GM21367 (cell line): ENCODE results near the gene ENPP6.
"Not testable (repeated sequence)": the region's sequence is repeated elsewhere in the genome, so short reads cannot be mapped to it uniquely, and the experiment has no call there.

Source experiments
- ATAC-seq: cut with Tn5 transposase; IDR thresholded peaks from one replicate; pipeline ENCODE4 v1.9.1; 2021; ENCODE audit not compliant: unreplicated experiment

The ENPP6 gene

DNA sequence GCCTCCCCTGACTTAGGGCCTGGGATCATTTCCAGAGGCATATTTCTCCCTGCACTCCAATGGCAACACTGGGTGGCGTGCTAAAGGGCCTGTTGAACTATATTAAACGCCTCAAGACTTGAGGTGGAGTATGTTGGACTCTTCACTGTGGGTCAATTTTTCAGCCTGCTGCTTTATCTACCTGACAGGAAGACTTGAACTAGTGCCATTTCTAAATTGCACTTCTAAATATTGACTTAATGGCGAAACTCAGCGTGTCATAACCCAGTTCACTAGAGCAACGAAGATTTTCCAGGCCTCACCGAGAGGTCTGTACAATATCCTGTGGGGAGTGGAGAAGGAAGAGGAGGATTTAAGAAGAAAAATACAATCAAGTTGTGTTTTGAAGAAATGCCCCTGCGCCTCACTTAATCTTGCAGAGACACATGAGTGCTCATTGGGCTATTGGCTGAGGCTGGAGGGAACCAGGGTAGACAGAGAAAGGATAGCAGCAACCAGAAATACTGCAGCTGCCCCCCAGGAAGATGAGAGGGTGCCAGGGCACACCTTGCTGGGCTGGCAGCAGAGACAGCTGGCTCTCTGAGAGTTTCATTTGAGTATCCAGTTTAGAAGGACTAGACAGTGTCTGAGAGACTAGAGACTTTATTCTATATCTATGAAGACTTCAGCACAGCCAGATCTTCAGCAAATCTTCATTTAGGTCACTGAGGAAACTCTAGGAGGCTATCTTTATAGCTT lies 67.4 kb downstream of the ENPP6 start:
- ATAC-seq = no peak

DNA sequence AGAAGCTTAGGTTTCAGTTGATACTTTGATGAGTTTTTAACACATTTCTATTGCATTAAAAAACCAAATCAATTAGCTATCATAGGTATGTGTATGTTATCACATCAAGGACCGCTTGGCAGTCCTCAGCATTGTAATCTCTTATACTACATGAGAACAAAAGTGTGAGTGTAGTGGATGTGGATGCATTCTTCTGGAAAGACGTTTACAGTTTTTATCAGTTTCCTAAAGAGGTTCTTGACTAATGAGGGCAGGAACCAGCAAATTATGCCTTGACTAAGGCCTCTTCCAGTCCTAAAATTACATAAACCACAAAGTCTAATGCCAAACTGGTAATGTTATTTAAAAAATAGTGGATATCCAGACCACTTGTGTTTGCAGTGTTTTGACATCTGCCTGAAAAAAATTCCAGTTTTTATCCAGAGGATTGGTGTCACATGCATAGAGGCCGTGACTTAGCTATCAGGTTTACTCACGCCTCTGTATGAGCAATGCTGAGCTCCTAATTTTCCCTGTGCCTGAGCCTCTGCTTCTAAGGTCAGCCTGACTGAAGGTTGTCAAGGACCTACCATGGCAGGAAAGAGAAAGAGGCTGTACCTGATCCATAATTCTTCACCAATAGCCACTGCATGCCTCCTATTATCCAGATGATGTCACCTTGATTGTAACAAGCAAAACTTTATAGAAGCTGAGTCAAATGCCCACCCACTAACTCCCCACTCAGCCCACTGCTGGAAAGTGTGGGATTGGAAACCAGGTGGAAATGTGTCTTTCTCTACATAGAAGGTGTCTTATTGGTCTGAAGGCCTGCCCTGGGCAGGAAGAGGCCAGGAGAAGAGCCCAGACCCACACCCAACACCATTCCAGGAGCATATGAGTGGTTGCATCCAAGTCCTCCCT lies 68.7 kb downstream of the ENPP6 start:
- ATAC-seq = no peak

DNA sequence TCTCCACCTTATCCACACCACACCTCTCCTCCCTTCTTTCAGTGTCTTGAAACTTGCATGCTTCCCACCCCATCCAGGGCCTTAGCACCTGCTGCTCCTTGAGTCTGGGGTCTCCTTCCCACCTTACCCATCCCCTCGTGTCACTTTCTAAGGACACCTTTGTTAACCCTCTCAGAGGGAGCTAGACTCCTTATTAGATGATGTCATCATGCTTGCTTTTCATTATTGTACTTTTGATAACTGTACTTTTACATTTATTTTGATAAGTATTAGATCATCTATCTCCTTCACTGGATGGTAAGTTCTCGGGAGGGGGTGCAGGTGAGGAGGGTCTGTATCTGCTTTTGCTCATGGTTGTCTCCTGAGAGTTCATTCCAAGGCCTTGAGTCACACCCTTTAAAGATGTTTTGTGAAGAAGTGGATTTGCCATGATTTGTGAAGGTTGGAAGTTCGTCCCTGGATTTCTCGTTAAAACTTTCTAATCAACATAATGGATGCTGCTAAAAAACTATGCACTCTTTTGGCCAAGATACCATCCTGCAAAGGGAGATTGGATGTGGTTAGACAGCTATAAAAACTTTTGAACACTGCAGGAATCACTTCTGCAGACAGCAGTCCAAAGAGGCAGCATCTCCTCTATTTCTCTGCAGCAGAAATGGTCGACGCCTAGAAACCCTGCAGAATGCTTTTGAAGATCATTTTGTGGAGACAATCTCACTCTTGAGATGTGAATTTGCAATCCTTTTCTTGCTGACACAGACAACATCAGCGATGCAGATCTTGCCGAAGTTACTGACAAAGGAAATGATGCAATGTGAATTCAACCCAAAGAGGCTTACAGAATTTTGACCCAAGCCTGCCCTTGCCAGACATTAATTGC lies 69.6 kb downstream of the ENPP6 start:
- ATAC-seq = no peak

DNA sequence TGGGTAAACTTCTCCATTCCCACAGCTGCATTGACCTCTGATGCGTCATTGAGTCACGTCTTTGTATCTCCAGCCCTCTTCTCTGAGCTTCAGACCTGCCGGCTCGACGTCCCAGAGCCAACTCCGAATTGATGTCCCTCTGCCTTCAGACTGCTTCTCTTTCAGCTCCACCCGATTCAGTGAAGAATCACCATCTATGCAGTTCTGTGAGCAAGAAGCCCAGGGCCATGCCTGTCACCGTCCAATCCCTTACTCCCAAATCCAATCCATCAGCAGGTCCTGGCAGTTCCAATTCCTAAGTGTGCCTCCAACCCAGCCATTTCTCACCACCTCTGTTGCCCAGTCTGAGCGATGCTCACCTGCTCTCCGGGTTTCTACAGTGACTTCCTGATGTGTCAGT lies 70.7 kb downstream of the ENPP6 start:
- ATAC-seq = no peak

DNA sequence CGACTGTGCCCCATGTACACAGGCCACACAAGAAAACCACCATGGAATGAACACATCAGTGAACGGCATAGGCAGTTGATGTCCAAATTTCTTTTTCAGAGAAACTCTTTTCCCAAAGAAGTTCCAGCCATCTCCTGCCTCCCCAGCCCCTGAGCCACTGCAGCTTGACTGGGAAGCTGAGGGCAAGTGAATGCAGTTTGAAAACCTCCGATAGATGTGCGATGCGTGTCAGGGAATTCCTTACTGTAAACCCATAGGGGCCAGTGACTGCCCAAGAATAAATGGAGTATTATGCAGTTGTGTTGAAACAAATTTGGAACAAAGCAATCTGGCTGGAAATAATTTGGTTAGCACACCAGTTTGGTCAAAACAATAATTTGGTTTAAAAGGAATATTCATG lies 72.1 kb downstream of the ENPP6 start:
- no peak for ATAC-seq

DNA sequence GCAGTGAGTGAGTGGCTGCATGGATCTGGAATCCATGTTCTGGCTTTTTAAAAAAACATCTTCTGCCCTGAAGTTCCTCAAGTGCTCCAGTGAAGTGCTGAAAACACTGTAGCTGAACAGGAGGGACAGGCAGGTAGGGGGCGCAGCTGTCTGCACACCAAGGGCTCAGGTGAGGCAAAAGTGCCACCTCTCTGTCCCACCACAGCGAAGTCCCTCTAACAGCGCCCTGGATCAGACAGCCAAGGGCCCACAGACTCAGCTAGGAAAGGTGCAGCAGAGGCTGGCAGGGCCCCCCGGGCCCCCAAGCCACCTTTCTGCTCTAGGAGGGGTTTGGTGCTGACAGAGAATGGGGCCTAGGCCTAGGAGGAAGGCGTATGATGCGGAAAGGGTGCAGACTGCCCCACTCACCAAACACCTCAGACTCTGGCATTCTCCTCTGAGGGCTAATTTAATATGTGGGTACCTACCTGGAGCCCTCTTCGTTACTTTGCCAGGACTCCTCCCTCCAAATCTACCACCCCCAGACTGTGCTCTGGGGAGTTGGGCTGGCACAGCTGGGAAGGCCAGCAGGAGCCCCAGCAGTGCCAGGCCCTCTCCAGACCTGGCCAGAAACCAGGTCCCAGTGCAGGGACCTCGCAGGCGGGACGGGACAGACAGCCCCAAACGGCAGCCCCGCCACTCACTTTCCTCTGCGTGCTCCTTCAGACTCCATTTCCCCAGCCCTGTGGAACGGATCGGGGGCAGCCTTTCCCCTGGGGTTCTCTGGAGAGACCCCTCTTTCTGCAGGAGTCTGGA lies 73.7 kb downstream of the ENPP6 start:
- no peak for ATAC-seq

DNA sequence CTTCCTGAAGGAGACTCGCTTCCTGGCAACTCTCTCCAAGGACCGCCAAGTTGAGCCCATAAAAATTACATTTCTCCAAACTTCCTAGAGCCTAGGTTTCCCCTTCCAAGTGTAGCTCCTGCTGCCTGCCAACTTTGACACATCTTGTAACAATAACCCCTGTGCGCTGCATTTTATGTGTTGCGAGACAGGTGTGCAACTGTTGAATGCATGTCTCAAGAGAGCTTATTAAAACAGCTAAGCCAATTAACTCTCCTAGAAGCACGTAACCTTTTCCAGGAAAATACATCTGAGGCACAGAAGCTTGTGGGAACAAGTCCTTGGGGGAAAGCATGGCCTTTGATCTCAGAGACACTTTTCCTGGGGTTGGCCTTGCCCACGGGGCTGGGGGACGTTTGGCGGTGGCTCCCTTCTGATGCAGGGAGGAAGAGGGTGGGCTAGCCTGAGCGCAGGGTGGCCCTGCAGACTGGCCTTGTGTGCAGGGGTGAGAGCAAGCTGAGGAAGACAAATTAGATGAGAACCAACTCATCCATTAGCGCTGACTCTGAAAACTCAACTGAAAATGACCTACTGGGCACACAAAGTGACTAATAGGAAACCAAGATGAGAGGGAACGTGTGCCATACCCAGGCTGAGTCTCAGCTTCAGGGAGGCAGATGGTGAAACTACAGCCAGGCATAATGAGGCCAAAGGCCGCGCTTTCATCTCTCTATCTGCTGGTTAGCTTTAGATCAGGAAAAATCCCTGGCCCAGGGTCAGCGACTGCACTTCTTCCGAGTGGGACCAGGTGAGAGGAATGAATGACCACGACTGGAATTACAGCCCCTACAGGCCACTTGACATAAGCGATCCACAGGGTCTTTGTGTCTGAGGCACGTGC lies 75.3 kb downstream of the ENPP6 start:
- ATAC-seq = no peak

DNA sequence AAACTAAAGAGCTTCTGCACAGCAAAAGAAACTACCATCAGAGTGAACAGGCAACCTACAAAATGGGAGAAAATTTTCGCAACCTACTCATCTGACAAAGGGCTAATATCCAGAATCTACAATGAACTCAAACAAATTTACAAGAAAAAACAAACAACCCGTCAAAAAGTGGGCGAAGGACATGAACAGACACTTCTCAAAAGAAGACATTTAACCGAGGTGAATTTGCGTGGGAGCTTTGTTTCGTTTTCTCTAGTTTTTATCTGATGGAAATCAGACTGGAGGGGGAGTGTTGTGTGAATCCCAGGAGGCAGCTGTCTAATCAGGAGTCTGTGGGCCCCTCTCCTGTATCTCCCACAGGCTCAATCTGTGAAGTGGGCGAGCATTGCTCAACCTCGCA lies 76.8 kb downstream of the ENPP6 start:
- not testable (repeated sequence) for ATAC-seq

DNA sequence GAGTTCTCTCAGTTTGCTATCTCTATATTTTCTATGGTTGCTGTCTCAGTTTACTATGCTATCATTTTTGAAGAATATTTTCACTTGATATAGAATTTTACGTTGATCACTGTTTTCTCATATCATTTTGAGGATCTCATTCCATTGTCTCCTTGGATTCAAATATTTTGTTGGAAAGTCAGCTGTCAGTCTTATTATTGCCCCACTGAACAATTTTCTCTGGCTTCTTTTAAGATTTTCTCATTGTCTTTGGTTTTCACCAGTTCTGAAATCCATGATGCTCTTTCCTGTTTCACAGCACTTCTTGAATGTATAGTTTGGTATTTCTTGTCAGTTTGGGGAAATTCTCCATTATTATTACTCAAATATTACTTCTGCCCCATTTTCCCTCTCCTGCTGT lies 81.1 kb downstream of the ENPP6 start:
- no peak for ATAC-seq

DNA sequence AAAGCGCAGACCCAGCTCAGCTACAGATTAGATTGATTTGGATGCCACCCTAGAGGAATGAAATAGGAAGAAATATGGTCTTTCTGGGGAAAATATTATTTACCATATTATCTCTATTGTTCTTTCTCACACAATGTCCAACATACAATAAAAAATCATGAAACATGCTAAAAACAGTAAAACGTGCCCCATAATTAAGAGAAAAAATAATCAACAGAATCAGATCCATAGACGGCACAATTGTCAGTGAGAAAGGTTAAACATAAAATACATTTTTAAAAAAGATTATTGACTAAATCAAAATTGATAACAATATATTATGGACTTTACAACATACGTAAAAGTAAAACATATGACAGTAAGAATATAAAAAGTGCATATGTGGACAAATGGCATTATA lies 90.9 kb downstream of the ENPP6 start:
- no peak for ATAC-seq

DNA sequence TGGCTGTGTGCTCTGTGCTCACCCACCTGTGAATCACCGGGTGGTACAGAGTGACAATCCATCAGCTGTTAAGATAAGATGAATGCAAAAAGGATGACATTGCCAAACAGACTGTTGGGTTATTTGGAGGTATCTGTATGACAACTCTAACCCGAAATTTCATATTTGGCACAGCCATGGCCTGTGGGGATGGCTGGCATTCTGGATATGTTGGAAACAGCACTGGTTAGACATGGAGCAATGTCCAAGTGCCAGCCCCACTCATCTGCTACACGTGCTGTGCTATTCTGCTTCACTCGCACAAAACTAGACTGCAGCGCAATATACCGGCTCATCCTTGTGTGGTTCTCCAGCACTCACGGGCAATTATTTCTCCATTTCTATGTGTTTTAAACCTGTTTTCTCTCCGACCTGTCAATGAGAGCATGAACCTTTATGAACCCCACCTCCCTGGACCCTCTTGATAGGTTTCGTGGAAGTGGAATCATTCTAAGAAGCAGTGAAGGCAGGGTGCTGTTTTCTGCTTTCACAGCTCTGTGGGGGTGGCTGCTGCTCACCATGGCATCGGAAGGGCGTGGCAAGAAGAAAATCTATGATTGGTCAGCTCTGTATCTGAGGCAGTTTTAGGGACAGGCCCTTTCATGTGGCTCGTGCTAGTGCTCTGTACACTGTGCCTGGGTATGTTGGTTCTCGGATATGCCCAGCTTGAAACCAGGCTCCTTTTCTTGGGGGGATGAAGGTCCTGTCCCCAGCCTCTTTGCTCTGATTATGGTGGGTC lies 94.9 kb downstream of the ENPP6 start:
- ATAC-seq = no peak

DNA sequence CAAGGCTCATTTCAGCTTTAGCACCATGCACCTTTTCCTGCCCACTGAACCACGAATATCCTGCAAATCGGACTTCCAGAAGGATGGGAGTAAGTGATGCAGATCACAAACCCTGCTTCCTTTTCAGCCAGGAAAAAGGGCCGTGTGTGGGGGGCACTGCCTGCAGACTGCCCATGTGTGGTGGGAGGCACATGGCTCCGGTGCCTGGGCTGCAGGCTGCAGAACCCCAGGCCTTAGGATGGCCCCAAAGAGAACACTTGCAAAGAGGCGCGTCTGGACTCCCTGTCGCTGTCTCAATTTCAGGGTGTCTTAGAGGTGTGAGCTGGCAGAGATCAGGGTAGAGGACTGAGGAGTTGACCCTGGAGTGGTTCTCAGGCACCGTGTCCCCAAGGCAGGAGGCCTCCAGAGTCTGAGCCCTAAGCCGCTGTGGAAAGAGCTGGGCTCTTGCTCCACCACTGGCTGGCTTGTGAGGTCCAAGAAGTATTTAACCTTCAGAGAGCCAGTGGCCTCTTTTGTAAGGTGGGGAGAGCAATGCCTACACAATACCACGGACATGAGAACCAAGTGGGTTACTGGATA lies 97.0 kb downstream of the ENPP6 start:
- ATAC-seq = no peak

DNA sequence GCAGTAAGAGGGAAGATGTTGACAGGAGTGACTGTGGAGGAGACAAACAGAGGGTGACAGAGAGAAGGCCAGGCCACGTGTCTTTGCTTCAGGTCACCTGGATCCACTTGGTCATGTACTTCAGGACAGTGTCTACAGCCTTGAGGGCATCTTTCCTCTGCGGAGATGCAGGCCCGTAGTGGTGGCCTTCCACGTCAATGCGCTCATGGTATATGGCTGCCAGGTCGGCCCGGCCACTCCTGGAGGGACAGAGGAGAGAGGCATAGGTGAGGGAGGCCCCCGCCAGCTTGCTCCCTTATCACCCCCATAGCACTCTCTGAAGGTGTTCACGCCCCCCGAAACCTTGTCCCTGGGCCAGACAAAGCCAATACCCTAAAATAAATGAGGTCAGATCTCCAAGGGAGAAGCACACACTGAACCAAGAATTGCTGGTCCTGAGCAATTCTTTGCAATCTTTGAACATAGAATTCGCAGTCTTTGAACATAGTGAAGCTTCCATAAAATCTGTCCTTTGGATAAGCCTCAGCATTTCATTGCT lies 99.9 kb downstream of the ENPP6 start:
- ATAC-seq = no peak

DNA sequence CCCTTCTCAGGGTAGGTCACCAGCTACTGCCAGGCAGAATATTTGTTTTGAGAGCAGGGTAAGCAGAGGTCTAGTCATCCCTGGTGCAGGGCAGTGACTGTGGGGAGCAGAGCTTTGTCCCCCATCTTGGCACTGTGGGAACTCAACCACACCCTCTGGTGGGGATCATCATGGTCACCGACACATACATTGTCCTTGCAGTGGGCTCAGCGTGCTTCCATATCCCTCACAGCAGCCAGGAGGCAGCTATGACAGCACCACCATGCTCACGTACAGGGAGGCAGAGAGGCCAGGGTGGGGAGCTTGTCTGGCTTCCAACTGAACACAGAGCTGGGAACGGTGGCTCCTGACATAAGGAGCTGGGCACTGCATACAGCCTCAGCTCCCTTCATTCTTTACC lies 102.3 kb downstream of the ENPP6 start:
- no peak for ATAC-seq

DNA sequence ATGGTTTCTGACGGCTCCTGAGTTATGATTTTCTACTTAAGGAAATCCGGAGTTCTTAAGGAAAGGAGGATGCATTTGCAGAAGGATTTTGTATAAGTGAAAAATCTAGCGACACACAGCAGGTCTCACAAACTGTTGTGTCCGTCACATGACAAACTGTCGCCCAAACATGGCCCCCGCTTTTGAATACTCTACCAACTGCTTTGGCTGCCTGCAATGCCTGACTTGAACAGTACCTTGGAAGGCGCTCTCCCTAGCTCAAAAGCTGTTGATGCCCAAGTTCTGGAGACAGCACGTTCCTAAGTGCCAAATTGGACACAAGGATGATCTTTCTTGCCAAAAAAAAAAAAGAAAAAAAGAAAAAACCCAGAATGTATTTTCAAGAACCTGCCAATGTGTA lies 103.2 kb downstream of the ENPP6 start:
- no peak for ATAC-seq

DNA sequence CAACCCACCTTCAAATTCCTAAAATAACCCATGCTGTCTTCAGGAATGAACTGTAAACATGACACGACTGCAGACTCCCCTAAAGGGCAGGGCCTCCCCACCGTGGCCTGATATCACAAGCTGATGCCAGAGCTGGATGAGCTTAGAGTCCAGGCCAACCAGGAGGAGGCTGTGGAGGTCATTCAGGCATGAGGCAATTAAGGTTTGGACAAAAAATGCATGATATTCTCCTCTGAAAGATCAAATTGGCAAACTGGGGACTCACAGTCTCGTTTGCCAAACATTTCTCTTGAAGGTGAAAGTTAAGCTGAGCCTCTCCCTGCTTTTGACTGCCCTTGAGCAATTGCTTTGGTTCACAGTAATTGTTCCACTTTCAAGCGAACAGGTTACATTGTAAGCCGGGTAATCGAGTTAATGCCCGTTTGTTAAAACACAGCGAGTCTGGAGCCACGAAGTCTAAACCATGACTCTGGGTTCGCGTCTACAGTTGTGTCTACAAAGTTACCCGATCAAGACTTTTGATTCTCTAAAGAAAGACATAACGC lies 105.6 kb downstream of the ENPP6 start:
- no peak for ATAC-seq

DNA sequence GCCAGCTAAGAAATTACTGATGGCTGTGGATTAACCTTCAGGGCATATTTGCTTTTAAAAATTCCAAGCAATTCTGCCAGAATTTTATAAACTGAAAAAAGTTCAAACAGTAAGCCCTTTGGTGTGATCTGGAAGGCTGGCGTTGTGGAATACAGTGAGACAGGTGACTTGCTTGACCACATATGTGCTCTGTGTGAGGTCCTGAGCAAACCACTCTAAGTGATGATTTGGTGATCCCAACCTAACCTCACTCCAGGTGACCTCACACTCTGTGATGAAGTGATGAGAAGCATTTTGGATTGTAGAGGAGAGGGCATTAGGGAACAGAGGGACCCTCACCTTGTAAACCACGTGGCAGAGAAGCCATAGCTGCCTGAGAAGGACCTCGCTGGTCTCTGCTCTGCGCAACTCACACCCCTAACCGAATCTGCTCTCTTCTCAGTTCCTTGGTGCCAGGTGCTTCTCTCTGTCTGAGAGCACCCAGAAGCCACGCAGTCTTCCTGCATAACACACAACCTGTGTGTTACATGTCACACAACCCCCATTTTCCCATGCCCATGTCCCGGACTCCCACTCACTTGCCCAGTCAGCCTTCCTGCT lies 106.3 kb downstream of the ENPP6 start:
- ATAC-seq = no peak
